ENCODE measurements around the gene SLC39A7. TPM values are rescaled to one million over a fixed set of nuclear protein-coding genes. Genes with fewer than 3 reads are reported as not detected.

SLC39A7 gene
- total and polyA plus RNA-seq, 4 donors = 8.9 to 112 (median 71.1) TPM

GRCh38 chr6:33243476-33243875 lies 42.8 kb downstream of the SLC39A7 start:
- peaks cover 0 to 6% (median 3%) of the 10 kb centered on the region in 4 donors for H3K4me1 ChIP-seq (ENCODE audit: control insufficient read depth in 4 of 4, insufficient read depth in 4 of 4, low read length in 3 of 4)
- H3K27me3 ChIP-seq (ENCODE audit: control insufficient read depth in 4 of 4, insufficient read depth in 4 of 4, low read length in 3 of 4) = peaks cover 0 to 2% (median 0%) of the 10 kb centered on the region in 4 donors
- H3K9me3 ChIP-seq (ENCODE audit: control insufficient read depth in 4 of 4, low read length in 3 of 4) = no peaks in the 10 kb centered on the region
- no peak overlapping the region for H3K27ac ChIP-seq (ENCODE audit: low read depth in 1 of 2, low read length in 2 of 2)
- no peak overlapping the region for H3K9ac ChIP-seq (ENCODE audit: low read depth in 1 of 2, low read length in 2 of 2)
- 54% methylated on average over 1 of the region's 1 CpG for WGBS
- no peaks in the 10 kb centered on the region for H3K36me3 ChIP-seq (ENCODE audit: control insufficient read depth in 4 of 4, insufficient read depth in 3 of 4, low read depth in 1 of 4, low read length in 3 of 4)
- H3K4me3 ChIP-seq (ENCODE audit: low read depth in 1 of 3, low read length in 3 of 3) = no peak overlapping the region
- DNase-seq (ENCODE audit: low spot score) = no peak
- TF ChIP-seq ATF3 (IDR thresholded peaks at IDR 0.05) = no peak
- no peak for TF ChIP-seq ZBTB33 (IDR thresholded peaks at IDR 0.05)
- no peak for TF ChIP-seq REST (IDR thresholded peaks at IDR 0.05)
- no peak for TF ChIP-seq YY1 (IDR thresholded peaks at IDR 0.05)
- TF ChIP-seq NR2F2 (IDR thresholded peaks at IDR 0.05) = no peak
- no peak for TF ChIP-seq HNF4G (IDR thresholded peaks at IDR 0.05)
- TF ChIP-seq CTCF (IDR thresholded peaks at IDR 0.05; ENCODE audit: low read depth, low read length, missing input control) = no peak
- TF ChIP-seq FOXA1 (IDR thresholded peaks at IDR 0.05) = no peak
- TF ChIP-seq TAF1 (conservative IDR thresholded peaks at IDR 0.05) = no peak
- no peak for TF ChIP-seq MAX (IDR thresholded peaks at IDR 0.05)
- no peak for TF ChIP-seq SP1 (IDR thresholded peaks at IDR 0.05)
- TF ChIP-seq GABPA (IDR thresholded peaks at IDR 0.05 in 1 of 2, conservative IDR thresholded peaks at IDR 0.05 in 1 of 2) = no peak
- no peak for TF ChIP-seq HNF4A (conservative IDR thresholded peaks at IDR 0.05)
- TF ChIP-seq FOXA2 (IDR thresholded peaks at IDR 0.05) = no peak
- TF ChIP-seq RXRA (IDR thresholded peaks at IDR 0.05) = no peak

Data from liver (tissue), 9 donors.